H1 (cell line): ENCODE measurements around the gene HEPHL1.

ENCODE experiments used
- CHD7 ChIP-seq: fragments of 300-600 bp; sonication (generic); IDR thresholded peaks from 2 replicates; pipeline ENCODE4 v1.7.1; 2012; ENCODE audit warnings: low read length, moderate library complexity, mild to moderate bottlenecking, inconsistent platforms; ENCODE audit not compliant: insufficient replicate concordance
- POLR2A ChIP-seq, 2 experiments: IDR thresholded peaks; 1 replicate in 1 of 2; 2 replicates in 1 of 2; pipeline ENCODE4 v1.6.1; 2011; ENCODE audit warnings: low read depth in 2 of 2, low read length in 2 of 2, mild to moderate bottlenecking in 2 of 2; ENCODE audit errors: control extremely low read depth in 1 of 2

- TF ChIP-seq POLR2A (IDR thresholded peaks at IDR 0.05; ENCODE audit: control extremely low read depth in 1 of 2, low read depth in 2 of 2, low read length in 2 of 2) (no peak), CHD7 (no peak)
Observed at GRCh38 chr11:93974759-93975158, 46.4 kb upstream of the HEPHL1 start.
